IPS-20b (cell line): ENCODE results near the gene ABCD1.
"Not testable (repeated sequence)": the region's sequence is repeated elsewhere in the genome, so short reads cannot be mapped to it uniquely, and the experiment has no call there.

Experiments
- H3K27ac ChIP-seq: one replicate; pipeline ENCODE4 v1.5.1; 2013; ENCODE audit warnings: low read length
- H3K27me3 ChIP-seq: 2 replicates; pipeline ENCODE4 v1.6.1; 2013; ENCODE audit warnings: mild to moderate bottlenecking, low read length, inconsistent platforms; ENCODE audit not compliant: insufficient read depth
- H3K36me3 ChIP-seq: 2 replicates; pipeline ENCODE4 v1.6.1; 2013; ENCODE audit warnings: low read depth, mild to moderate bottlenecking, inconsistent platforms, low read length, moderate library complexity; ENCODE audit not compliant: insufficient read depth
- H3K4me1 ChIP-seq: 2 replicates; pipeline ENCODE4 v1.6.1; 2013; ENCODE audit warnings: mild to moderate bottlenecking, control low read depth, inconsistent platforms, low read length, moderate library complexity; ENCODE audit not compliant: insufficient read depth
- H3K4me3 ChIP-seq: 2 replicates; pipeline ENCODE4 v1.5.1; 2013; ENCODE audit warnings: mild to moderate bottlenecking, low read length, inconsistent platforms
- H3K9ac ChIP-seq: 2 replicates; pipeline ENCODE4 v1.6.1; 2013; ENCODE audit warnings: low read depth, mild to moderate bottlenecking, inconsistent platforms, low read length, moderate library complexity
- H3K9me3 ChIP-seq: 2 replicates; pipeline ENCODE4 v1.6.1; 2013; ENCODE audit warnings: mild to moderate bottlenecking, low read depth, low read length, inconsistent platforms; ENCODE audit not compliant: insufficient read depth

ABCD1 gene

DNA sequence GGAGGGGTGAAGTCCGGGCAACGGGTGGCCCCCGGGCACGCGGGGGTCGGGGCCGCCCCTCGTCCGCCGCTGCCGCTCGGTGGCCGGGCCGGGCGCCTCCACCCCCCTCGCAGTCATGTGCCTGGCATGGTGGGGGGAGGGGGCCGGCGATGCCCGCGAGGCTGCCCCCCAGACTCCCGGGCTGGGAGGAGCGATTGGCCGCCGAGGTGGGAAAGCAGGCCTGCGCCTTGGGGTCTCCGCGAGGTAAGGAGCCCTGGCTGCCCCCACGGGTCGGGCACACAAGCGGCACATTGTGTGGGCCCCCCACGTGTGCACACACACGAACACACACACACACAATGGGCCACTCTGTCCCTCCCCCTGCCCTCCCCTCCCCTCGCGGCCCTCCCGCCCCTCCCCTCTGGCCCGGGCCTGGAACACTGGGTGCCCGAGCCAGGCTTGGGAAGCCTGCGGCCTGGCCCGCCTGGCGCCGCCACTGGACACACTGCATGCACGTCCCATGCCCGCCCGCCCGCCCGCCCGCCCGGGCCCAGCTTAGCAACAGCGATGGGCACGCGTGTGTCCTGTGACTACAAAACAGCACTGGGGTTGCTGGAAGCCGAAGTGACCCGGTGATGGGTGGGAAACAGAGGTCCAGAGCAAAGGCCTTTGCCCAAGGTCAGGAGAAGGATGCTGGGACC is 35.6 kb upstream of the ABCD1 start:
- Histone ChIP-seq H3K4me1 (peaks cover 5% of the 10 kb centered on the region; the same call in 1 of the 2 replicates), H3K27me3 (no peaks in the 10 kb centered on the region), H3K9ac (peak overlapping the region; percentile 32; the same call in 1 of the 2 replicates), H3K9me3 (no peaks in the 10 kb centered on the region), H3K27ac (no peak overlapping the region), H3K36me3 (peaks cover 17% of the 10 kb centered on the region; the same call in 1 of the 2 replicates), H3K4me3 (peak overlapping the region; percentile 64)

DNA sequence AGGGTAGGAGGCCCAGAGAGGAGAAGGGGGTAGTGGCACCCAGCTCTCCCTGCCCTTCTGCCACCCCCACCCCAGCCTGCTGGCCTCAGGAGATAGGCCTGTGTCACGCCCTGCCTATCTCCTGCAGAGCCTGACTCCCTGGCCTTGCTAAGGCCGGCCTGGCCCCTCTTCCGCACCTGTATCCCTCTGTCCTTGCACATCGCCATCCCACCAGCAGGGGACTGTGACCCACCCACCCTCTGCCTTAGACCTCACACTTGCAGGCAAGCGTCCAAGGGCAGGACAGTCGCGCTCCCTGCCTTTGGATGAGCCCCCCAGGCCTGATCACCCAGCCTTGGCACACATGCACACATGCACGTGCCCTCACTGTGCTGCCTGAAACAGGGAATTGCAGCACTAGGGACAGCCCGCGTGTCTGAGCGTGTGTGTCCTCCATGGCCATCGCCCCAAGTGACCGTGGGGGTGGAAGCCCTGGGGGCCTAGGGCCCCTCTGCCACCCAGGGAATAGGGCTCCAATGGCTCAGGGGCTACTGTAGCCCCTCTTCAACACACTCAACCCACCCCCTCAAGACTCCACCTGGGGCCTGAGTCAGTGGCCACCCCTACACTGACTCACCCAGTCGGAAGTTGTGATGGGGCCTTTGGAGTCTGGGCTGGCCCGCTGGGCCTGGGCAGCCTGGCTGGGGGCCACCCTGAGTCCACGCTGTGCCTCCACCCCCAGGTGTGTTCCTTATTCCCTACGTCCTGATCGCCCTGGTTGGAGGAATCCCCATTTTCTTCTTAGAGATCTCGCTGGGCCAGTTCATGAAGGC is 34.8 kb upstream of the ABCD1 start:
- Histone ChIP-seq H3K36me3 (peaks cover 17% of the 10 kb centered on the region; the same call in 1 of the 2 replicates), H3K9ac (peak overlapping the region; percentile 32; the same call in 1 of the 2 replicates), H3K4me1 (peaks cover 4% of the 10 kb centered on the region; the same call in 1 of the 2 replicates), H3K9me3 (no peaks in the 10 kb centered on the region), H3K27me3 (no peaks in the 10 kb centered on the region), H3K27ac (no peak overlapping the region), H3K4me3 (peak overlapping the region; percentile 64)

DNA sequence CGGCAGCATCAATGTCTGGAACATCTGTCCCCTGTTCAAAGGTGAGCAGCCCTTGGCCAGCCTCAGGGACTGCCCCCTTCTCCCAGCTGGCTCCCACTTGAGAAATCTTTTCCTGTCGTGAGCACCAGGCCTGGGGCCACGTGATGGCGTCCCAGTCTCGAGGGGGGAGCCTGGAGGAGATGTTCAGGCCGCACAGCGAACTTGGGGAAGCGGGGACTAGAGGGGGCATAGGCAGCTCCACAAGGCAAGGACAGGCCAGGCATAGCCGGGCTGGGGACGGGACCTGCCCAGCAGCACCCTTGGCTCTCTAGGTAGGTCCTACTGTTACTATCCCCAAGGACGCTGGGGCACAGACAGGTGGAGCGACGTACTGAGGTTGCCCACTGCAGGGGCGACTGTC is 34.2 kb upstream of the ABCD1 start:
- Histone ChIP-seq H3K36me3 (peaks cover 17% of the 10 kb centered on the region), H3K4me3 (no peak overlapping the region; the same call in 1 of the 2 replicates), H3K4me1 (peaks cover 4% of the 10 kb centered on the region; the same call in 1 of the 2 replicates), H3K27me3 (no peaks in the 10 kb centered on the region), H3K27ac (no peak overlapping the region), H3K9me3 (no peaks in the 10 kb centered on the region), H3K9ac (no peak overlapping the region)

DNA sequence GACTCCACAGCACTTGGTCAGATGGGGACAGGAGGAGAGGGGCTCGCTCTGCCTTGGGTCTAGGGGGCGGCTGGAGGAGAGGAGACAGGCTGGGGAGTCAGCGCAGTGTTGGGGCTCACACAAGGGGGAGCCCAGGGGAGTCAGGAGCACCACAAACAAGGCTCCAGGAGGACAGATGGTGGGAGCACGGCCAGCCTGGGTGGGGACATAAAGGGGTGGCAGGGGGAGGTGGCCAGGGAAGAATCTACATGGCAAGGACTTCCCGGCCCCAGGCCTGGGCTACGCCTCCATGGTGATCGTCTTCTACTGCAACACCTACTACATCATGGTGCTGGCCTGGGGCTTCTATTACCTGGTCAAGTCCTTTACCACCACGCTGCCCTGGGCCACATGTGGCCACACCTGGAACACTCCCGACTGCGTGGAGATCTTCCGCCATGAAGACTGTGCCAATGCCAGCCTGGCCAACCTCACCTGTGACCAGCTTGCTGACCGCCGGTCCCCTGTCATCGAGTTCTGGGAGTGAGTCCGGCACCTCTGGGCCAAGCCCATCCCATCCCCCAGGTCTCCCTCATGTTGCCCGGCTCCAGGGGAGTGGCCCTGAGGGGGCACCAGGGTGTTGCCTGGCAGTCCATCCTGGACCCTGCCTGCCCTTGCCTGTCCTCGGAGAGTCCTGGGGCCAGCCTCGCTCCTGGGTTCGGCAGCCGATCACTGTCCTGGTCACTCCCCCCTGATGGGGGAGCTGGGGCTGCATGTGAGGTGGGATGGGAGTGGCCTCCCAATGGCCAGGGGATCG is 33.4 kb upstream of the ABCD1 start:
- H3K36me3 ChIP-seq: peaks cover 23% of the 10 kb centered on the region
- not testable (repeated sequence) for H3K27me3 ChIP-seq

DNA sequence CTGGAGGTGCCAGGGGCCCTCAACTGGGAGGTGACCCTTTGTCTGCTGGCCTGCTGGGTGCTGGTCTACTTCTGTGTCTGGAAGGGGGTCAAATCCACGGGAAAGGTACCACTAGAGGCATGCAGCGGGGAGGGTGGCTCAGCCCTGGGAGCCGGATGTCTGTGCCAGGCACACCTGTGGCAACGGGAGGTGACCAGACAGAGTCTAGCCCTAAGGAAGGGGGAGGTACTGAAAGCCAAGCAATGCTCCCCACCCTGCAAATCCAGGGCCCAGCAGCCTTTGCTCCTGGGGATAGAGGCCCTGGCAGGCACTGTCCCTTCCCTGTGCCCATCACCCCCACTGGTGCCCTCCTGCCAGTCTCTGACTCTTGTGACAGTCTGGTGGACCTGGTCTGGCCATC is 32.7 kb upstream of the ABCD1 start:
- H3K27me3 ChIP-seq: no peaks in the 10 kb centered on the region
- no peak overlapping the region for H3K27ac ChIP-seq
- no peaks in the 10 kb centered on the region for H3K4me1 ChIP-seq
- H3K9me3 ChIP-seq: no peaks in the 10 kb centered on the region
- no peak overlapping the region for H3K9ac ChIP-seq
- peaks cover 23% of the 10 kb centered on the region for H3K36me3 ChIP-seq
- no peak overlapping the region for H3K4me3 ChIP-seq

More for the DNA sequence above, 33.4 kb upstream of the ABCD1 start:
- H3K9me3 ChIP-seq, H3K4me3 ChIP-seq, H3K4me1 ChIP-seq, H3K27ac ChIP-seq, H3K9ac ChIP-seq: not testable (repeated sequence)

DNA sequence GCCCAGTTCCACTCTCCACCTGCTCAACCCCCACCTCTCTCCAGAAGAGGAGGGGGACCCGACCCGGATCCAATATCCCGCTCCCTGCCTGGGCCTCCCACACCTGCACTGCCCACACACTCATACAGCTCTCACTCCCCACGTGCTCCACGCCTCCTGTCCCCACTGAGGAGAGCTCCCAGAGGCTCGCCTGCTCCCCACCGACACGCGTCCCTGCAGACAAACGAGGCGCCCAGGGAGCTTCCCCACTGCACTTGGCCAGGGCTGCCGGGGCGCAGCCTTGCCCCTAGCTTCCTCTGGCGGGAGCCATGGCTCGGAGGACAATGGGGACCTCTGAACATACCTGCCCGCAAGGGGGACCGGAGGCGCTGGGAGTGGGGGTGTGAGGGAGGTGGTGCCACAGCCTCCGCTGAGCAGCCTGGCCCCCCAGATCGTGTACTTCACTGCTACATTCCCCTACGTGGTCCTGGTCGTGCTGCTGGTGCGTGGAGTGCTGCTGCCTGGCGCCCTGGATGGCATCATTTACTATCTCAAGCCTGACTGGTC is 32.0 kb upstream of the ABCD1 start:
- Histone ChIP-seq H3K36me3 (peaks cover 23% of the 10 kb centered on the region), H3K9me3 (no peaks in the 10 kb centered on the region), H3K27me3 (no peaks in the 10 kb centered on the region), H3K4me1 (no peaks in the 10 kb centered on the region), H3K9ac (no peak overlapping the region), H3K4me3 (no peak overlapping the region), H3K27ac (no peak overlapping the region)

DNA sequence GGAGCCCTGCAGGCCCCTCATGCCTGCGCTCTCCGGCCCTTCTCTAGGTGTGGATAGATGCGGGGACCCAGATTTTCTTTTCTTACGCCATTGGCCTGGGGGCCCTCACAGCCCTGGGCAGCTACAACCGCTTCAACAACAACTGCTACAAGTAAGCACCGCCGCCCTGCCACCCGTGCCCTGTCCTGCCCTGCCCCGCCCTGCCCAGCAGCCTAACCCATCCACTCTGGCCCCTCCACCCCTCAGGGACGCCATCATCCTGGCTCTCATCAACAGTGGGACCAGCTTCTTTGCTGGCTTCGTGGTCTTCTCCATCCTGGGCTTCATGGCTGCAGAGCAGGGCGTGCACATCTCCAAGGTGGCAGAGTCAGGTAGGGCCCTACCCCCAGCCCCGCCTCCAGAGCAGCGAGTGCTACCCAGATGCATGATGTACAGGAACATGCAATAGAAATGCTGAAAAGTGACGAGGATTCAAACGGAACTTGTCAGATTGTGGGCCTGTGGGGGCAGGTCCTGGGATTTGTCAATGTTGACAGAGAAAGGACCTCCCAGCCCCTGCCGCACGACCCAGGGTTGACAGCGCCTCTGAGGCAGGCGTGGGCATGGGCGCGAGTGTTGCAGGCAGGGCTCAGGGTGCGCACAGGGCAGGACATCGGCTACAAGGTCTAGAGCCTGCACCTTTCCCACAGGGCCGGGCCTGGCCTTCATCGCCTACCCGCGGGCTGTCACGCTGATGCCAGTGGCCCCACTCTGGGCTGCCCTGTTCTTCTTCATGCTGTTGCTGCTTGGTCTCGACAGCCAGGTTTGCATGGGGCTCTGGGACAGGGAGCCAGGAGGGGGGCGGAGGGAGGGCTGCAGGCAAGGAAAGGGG is 31.2 kb upstream of the ABCD1 start:
- H3K9ac ChIP-seq: no peak overlapping the region
- no peaks in the 10 kb centered on the region for H3K9me3 ChIP-seq
- H3K27ac ChIP-seq: no peak overlapping the region
- no peak overlapping the region for H3K4me3 ChIP-seq
- H3K4me1 ChIP-seq: no peaks in the 10 kb centered on the region
- H3K27me3 ChIP-seq: no peaks in the 10 kb centered on the region
- H3K36me3 ChIP-seq: peaks cover 23% of the 10 kb centered on the region

DNA sequence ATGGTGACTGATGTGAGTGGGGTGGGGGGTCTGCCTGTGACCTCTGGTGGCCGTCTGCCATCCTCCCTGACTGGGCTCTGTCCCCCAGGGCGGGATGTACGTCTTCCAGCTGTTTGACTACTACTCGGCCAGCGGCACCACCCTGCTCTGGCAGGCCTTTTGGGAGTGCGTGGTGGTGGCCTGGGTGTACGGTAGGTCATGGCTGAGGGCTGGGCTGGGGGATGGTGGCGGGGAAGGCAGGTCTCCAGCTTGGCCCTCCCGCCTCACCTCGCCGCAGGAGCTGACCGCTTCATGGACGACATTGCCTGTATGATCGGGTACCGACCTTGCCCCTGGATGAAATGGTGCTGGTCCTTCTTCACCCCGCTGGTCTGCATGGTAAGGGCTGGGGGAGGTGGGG is 30.4 kb upstream of the ABCD1 start:
- H3K9ac ChIP-seq, H3K9me3 ChIP-seq, H3K27me3 ChIP-seq, H3K27ac ChIP-seq, H3K4me1 ChIP-seq, H3K4me3 ChIP-seq: not testable (repeated sequence)
- H3K36me3 ChIP-seq: peaks cover 23% of the 10 kb centered on the region

DNA sequence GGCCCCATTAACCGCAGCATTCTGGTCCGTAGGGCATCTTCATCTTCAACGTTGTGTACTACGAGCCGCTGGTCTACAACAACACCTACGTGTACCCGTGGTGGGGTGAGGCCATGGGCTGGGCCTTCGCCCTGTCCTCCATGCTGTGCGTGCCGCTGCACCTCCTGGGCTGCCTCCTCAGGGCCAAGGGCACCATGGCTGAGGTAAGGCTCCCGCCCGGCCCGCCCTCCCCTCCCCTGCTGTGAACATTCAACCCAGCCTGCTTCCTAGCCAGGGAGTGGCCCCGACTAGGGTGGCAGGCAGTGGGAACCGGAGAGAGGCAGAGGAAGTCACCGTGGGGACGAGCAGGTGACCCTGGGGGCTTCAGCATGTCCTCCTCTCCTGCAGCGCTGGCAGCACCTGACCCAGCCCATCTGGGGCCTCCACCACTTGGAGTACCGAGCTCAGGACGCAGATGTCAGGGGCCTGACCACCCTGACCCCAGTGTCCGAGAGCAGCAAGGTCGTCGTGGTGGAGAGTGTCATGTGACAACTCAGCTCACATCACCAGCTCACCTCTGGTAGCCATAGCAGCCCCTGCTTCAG is 29.9 kb upstream of the ABCD1 start:
- Histone ChIP-seq H3K4me3 (no peak overlapping the region), H3K9me3 (no peaks in the 10 kb centered on the region), H3K27ac (no peak overlapping the region), H3K4me1 (no peaks in the 10 kb centered on the region), H3K9ac (no peak overlapping the region), H3K36me3 (peaks cover 21% of the 10 kb centered on the region), H3K27me3 (no peaks in the 10 kb centered on the region)

DNA sequence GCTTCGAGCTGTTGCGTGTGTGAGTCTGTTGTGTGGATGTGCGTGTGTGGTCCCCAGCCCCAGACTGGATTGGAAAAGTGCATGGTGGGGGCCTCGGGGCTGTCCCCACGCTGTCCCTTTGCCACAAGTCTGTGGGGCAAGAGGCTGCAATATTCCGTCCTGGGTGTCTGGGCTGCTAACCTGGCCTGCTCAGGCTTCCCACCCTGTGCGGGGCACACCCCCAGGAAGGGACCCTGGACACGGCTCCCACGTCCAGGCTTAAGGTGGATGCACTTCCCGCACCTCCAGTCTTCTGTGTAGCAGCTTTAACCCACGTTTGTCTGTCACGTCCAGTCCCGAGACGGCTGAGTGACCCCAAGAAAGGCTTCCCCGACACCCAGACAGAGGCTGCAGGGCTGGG is 28.6 kb upstream of the ABCD1 start:
- no peak overlapping the region for H3K27ac ChIP-seq
- no peak overlapping the region for H3K9ac ChIP-seq
- H3K27me3 ChIP-seq: no peaks in the 10 kb centered on the region
- H3K36me3 ChIP-seq: peaks cover 19% of the 10 kb centered on the region
- no peaks in the 10 kb centered on the region for H3K9me3 ChIP-seq
- no peaks in the 10 kb centered on the region for H3K4me1 ChIP-seq
- H3K4me3 ChIP-seq: no peak overlapping the region
